ENCODE data around the gene PSG1. TPM values are rescaled to one million over a fixed set of nuclear protein-coding genes. Genes with fewer than 3 reads are reported as not detected.
"Not testable (repeated sequence)": the region's sequence is repeated elsewhere in the genome, so short reads cannot be mapped to it uniquely, and the experiment has no call there.

The PSG1 gene
- total and polyA plus RNA-seq, 2 of the 13 experiments (the other 11 are each of a cell fraction or from before 2014, with no cell fraction given) = not detected

DNA sequence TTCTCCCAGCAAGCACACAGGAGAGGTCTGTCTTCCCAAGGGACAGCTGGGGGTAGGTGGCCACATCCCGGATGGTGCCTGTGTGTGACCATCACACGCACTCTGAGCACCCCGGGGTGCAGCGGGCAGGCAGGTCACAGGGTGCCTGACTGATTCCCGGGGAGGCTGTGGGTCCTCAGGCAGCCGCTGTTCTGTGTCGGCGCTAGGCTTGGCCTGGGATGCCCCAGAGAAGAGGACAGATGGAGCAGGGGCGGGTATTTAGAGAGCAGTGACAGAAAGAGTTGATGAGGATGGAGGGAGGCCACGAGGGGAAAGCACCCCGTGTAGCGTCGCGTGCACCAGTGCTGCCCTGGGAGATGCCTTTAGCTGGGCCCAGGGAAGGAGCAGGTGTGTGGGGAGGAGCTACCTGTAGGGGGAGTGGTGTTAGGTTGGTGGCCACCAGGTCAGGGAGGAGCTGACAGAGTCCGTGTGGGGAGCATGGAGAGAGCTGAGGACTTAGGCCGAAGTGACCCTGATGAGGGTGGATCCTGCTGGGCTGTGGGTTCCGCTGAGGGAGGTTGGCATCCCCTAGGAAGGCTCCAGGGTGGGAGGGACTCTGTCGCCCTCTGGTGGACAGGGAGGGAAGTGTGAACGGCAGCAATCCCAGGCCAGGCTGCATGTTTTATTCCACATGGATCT lies 22.5 kb downstream of the PSG1 start:
- H4K20me1 ChIP-seq (ENCODE audit: insufficient read depth, low read length); H2AFZ ChIP-seq (ENCODE audit: low read length); H3K79me2 ChIP-seq (ENCODE audit: insufficient read depth, low read length); FAIRE-seq; H3K27ac ChIP-seq (ENCODE audit: extremely low read length, insufficient read depth, low read length); H3K9me3 ChIP-seq (ENCODE audit: low read length); intact Hi-C loops (cut with micrococcal nuclease; ENCODE audit: unreplicated experiment); H3K4me3 ChIP-seq (replicated peaks in 1 of 3; ENCODE audit: insufficient read depth in 1 of 3, low read depth in 2 of 3, low read length in 3 of 3); DNase-seq (ENCODE audit: low spot score); H3K27me3 ChIP-seq (ENCODE audit: control insufficient read depth in 1 of 2, insufficient read depth in 2 of 2, low read length in 2 of 2); H3K4me2 ChIP-seq (ENCODE audit: low read depth, low read length); H3K4me1 ChIP-seq (ENCODE audit: insufficient read depth, low read length); in situ Hi-C loops (cut with HindIII; ENCODE audit: extremely low pct_ligation_motif_present, low pct_unique_long_range_greater_than_20kb); POLR2A ChIA-PET; BruUV-seq (replicated peaks); H3K36me3 ChIP-seq (replicated peaks in 1 of 2; ENCODE audit: control insufficient read depth in 1 of 2, insufficient read depth in 2 of 2, low read length in 2 of 2); ATAC-seq; H3K9ac ChIP-seq (ENCODE audit: insufficient read depth, low read depth, low read length): not testable (repeated sequence)
- WGBS (ENCODE audit: low lambda C conversion rate) = 42% methylated on average over 14 of the region's 19 CpGs
- TF ChIP-seq CTCF (CRISPR knock-in tag; IDR thresholded peaks at IDR 0.05) = peak; percentile 62
- TF ChIP-seq, protein P1, sequence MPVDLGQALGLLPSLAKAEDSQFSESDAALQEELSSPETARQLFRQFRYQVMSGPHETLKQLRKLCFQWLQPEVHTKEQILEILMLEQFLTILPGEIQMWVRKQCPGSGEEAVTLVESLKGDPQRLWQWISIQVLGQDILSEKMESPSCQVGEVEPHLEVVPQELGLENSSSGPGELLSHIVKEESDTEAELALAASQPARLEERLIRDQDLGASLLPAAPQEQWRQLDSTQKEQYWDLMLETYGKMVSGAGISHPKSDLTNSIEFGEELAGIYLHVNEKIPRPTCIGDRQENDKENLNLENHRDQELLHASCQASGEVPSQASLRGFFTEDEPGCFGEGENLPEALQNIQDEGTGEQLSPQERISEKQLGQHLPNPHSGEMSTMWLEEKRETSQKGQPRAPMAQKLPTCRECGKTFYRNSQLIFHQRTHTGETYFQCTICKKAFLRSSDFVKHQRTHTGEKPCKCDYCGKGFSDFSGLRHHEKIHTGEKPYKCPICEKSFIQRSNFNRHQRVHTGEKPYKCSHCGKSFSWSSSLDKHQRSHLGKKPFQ (CRISPR knock-in tag; IDR thresholded peaks at IDR 0.05; ENCODE audit: insufficient replicate concordance) = peak; percentile 55
- CTCF ChIA-PET (ENCODE audit: low intra/inter-chr PET ratio, low total read pairs) = interaction anchor here (1.0 kb wide), 1 partner anchor 63 kb away, joined by 3 read pairs; no protein-coding TSS in a partner anchor

GRCh38 chr19:42854745-42855144 lies 24.8 kb downstream of the PSG1 start:
- H3K36me3 ChIP-seq (replicated peaks in 1 of 2; ENCODE audit: control insufficient read depth in 1 of 2, insufficient read depth in 2 of 2, low read length in 2 of 2); H4K20me1 ChIP-seq (ENCODE audit: insufficient read depth, low read length); intact Hi-C loops (cut with micrococcal nuclease; ENCODE audit: unreplicated experiment); FAIRE-seq; H3K9me3 ChIP-seq (ENCODE audit: low read length); DNase-seq (ENCODE audit: low spot score); BruUV-seq (replicated peaks); H3K27ac ChIP-seq (ENCODE audit: extremely low read length, insufficient read depth, low read length); ATAC-seq; H3K4me1 ChIP-seq (ENCODE audit: insufficient read depth, low read length); H3K4me3 ChIP-seq (replicated peaks in 1 of 3; ENCODE audit: insufficient read depth in 1 of 3, low read depth in 2 of 3, low read length in 3 of 3); H3K79me2 ChIP-seq (ENCODE audit: insufficient read depth, low read length); in situ Hi-C loops (cut with HindIII; ENCODE audit: extremely low pct_ligation_motif_present, low pct_unique_long_range_greater_than_20kb); H3K27me3 ChIP-seq (ENCODE audit: control insufficient read depth in 1 of 2, insufficient read depth in 2 of 2, low read length in 2 of 2); H2AFZ ChIP-seq (ENCODE audit: low read length); H3K4me2 ChIP-seq (ENCODE audit: low read depth, low read length); H3K9ac ChIP-seq (ENCODE audit: insufficient read depth, low read depth, low read length); CTCF ChIA-PET (ENCODE audit: low intra/inter-chr PET ratio, low total read pairs); POLR2A ChIA-PET: not testable (repeated sequence)
- peak; percentile 46 to 76; a peak in 3 of 4 replicates for TF ChIP-seq MAFK (conservative IDR thresholded peaks at IDR 0.05 in 1 of 2, IDR thresholded peaks at IDR 0.05 in 1 of 2; ENCODE audit: low read length in 2 of 2)
- TF ChIP-seq MAFF (IDR thresholded peaks at IDR 0.05; ENCODE audit: low read depth, low read length) = peak; percentile 56; the same call in 1 of the 2 replicates
- 48% methylated on average over 1 of the region's 3 CpGs for WGBS (ENCODE audit: low lambda C conversion rate)

DNA sequence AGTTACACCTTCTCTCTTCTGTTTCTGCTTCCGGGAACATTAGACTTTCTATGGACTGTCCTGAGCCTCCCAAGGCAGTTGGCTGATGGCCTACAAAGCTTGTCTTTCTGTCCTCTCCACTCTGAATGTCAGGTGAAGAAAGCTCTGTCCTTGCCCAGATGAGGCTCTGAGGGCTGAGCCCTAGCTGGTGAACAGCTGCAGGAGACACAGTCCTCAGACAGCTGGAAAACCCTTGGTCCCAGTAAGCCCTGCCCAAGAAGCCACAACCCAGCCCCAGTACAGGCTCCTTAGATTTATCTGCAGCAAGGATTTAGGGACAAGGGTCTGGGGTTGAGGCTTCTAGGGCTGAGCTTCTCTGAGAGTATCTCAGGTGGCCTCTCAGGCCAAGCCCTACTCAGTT lies 26.3 kb downstream of the PSG1 start:
- H3K27me3 ChIP-seq (ENCODE audit: control insufficient read depth in 1 of 2, insufficient read depth in 2 of 2, low read length in 2 of 2); intact Hi-C loops (cut with micrococcal nuclease; ENCODE audit: unreplicated experiment); DNase-seq (ENCODE audit: low spot score); FAIRE-seq; H4K20me1 ChIP-seq (ENCODE audit: insufficient read depth, low read length); H3K9me3 ChIP-seq (ENCODE audit: low read length); H3K27ac ChIP-seq (ENCODE audit: extremely low read length, insufficient read depth, low read length); H3K79me2 ChIP-seq (ENCODE audit: insufficient read depth, low read length); CTCF ChIA-PET (ENCODE audit: low intra/inter-chr PET ratio, low total read pairs); H3K9ac ChIP-seq (ENCODE audit: insufficient read depth, low read depth, low read length); ATAC-seq; H2AFZ ChIP-seq (ENCODE audit: low read length); H3K4me2 ChIP-seq (ENCODE audit: low read depth, low read length); H3K4me1 ChIP-seq (ENCODE audit: insufficient read depth, low read length); BruUV-seq (replicated peaks); POLR2A ChIA-PET; H3K36me3 ChIP-seq (replicated peaks in 1 of 2; ENCODE audit: control insufficient read depth in 1 of 2, insufficient read depth in 2 of 2, low read length in 2 of 2); H3K4me3 ChIP-seq (replicated peaks in 1 of 3; ENCODE audit: insufficient read depth in 1 of 3, low read depth in 2 of 3, low read length in 3 of 3); in situ Hi-C loops (cut with HindIII; ENCODE audit: extremely low pct_ligation_motif_present, low pct_unique_long_range_greater_than_20kb): not testable (repeated sequence)
- WGBS (ENCODE audit: low lambda C conversion rate) = 10% methylated on average over 1 of the region's 1 CpG
